Endometrial microvascular endothelial cells (primary cell): ENCODE measurements around the gene RELA. TPM values are rescaled to one million over a fixed set of nuclear protein-coding genes. Genes with fewer than 3 reads are reported as not detected.

ENCODE experiments used
- in situ Hi-C: cut with HindIII; loops from 2 replicates; pipeline ENCODE4 v1.10.0; 2017; ENCODE audit warnings: low sequenced_read_pairs, low pct_unique_long_range_greater_than_20kb; ENCODE audit errors: inconsistent ontology term
- total RNA-seq: library from RNA; depleted of rRNA; stranded (reverse); fragments of >200 nt; gene quantifications from one replicate; pipeline ENCODE4 v1.2.3, GENCODE V29; 2015; ENCODE audit errors: inconsistent ontology term

Gene RELA
- total RNA-seq, 1 donor from 2014 or later: 69.7 TPM

GRCh38 chr11:65606876-65607613, 55.7 kb downstream of the RELA start:
- in situ Hi-C loops: no loop called here

GRCh38 chr11:65604258-65604657, 58.5 kb downstream of the RELA start:
- in situ Hi-C loops: no loop called here

Other genes with a start within 250 kb of the RELA start
- 14.8 TPM for gene NEAT1, start 240.1 kb downstream of the RELA start, total RNA-seq
- gene MALAT1, start 163.9 kb downstream of the RELA start, total RNA-seq: 1,401 TPM
- gene SCYL1, start 137.8 kb downstream of the RELA start, total RNA-seq: 110 TPM
- gene LTBP3, start 104.6 kb downstream of the RELA start, total RNA-seq: 42.3 TPM
- gene ZNRD2, start 92.4 kb downstream of the RELA start, total RNA-seq: 85.7 TPM
- gene FAM89B, start 90.4 kb downstream of the RELA start, total RNA-seq: 34.1 TPM
- gene EHBP1L1, start 86.9 kb downstream of the RELA start, total RNA-seq: 50.5 TPM
- gene KCNK7, start 67.1 kb downstream of the RELA start, total RNA-seq: 2.3 TPM
- gene MAP3K11, start 48.7 kb downstream of the RELA start, total RNA-seq: 101 TPM
- gene PCNX3, start 47.1 kb downstream of the RELA start, total RNA-seq: 44.9 TPM
- 53.4 TPM for gene SIPA1, start 24.8 kb downstream of the RELA start, total RNA-seq
- 34.0 TPM for gene KAT5, start 49.3 kb upstream of the RELA start, total RNA-seq
- 110 TPM for gene RNASEH2C, start 57.9 kb upstream of the RELA start, total RNA-seq
- gene AP5B1, start 118.1 kb upstream of the RELA start, total RNA-seq: 8.5 TPM
- not detected for gene OVOL1, start 124.1 kb upstream of the RELA start, total RNA-seq
- gene SNX32, start 171.0 kb upstream of the RELA start, total RNA-seq: not detected
- 2,359 TPM for gene CFL1, start 195.3 kb upstream of the RELA start, total RNA-seq
- gene MUS81, start 197.5 kb upstream of the RELA start, total RNA-seq: 50.1 TPM
- gene EFEMP2, start 209.9 kb upstream of the RELA start, total RNA-seq: 81.8 TPM
- gene CTSW, start 216.9 kb upstream of the RELA start, total RNA-seq: not detected
- gene FIBP, start 225.6 kb upstream of the RELA start, total RNA-seq: 154 TPM
- 133 TPM for gene CCDC85B, start 227.8 kb upstream of the RELA start, total RNA-seq
- gene FOSL1, start 237.5 kb upstream of the RELA start, total RNA-seq: 81.7 TPM